ENCODE measurements around the gene ECHDC3.

GRCh38 chr10:11742009-11742778 lies at the start of gene ECHDC3:
- TF ChIP-seq CTCF (conservative IDR thresholded peaks at IDR 0.05) (no peak), ZFX (IDR thresholded peaks at IDR 0.05) (peak; percentile 94)
